GOT3 (cell line): Measurements from ENCODE around the gene CLDN14.
A peak's percentile ranks its signal among the peaks of the same experiment; 100 is the strongest.

ENCODE experiments used
- DNase-seq: peaks from one replicate; lab custom pipeline; 2025; ENCODE audit warnings: mixed read lengths; lab: John Stamatoyannopoulos, UW

Gene CLDN14

DNA sequence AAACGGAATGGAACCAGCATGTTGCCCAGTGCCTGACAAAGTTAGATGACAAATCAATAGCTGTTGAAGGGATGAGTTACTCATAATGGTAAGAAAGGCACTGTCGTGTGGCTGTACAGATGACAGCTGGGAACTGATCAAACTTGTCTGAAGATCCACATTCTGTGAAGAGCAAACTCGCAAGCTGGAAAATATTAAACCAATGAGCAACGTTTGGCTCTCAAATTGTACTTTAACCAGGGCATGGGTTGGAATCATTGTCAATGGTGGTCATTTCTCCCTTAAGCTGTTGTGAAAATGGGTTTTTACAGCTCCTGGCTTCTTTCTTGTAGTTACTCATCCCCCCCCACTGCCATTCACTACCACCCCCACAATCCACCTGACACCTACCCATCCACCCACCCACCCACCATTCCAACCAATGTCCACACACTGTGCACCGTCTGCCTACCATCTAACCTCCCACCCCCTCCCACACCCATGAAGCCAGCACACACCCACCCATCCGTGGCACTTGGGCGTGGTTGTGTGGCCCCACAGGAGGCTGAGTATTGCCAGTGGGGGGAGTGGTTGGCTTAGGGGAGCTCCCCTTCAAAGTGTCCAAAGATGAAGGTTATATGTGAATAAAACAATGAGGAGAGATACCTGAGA is 46.7 kb downstream of the CLDN14 start:
- DNase-seq: no peak

DNA sequence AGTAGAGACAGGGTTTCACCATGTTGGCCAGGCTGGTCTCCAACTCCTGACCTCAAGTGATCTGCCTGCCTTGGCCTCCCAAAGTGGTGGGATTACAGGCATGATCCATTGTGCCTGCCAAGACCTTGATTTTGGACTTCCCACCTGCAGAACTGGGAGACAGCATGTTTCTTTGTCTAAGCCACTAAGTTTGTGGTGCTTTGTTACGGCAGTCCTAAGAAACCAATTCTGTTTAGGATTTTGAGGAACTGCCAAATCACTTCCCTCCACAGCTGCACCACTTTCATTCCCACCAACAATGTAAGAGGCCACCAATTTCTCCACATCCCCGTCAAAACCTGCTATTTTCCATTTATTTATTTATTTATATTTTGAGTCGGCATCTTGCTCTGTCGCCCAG is 48.7 kb downstream of the CLDN14 start:
- no peak for DNase-seq

DNA sequence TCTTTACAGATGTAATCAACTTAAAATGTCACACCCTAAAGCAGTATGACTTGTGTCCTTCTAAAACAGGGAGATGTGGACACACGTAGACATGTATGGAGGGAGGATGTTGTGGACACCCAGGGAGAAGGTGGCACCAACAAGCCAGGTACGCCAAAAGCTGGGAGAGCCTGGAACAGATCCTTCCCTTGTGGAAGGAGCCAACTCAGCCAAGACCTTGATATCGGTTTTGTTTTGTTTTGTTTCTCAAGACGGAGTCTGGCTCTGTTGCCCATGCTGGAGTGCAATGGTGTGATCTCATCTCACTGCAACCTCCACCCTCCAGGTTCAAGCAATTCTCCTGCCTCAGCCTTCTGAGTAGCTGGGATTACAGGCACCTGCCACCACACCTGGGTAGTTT is 49.1 kb downstream of the CLDN14 start:
- no peak for DNase-seq

DNA sequence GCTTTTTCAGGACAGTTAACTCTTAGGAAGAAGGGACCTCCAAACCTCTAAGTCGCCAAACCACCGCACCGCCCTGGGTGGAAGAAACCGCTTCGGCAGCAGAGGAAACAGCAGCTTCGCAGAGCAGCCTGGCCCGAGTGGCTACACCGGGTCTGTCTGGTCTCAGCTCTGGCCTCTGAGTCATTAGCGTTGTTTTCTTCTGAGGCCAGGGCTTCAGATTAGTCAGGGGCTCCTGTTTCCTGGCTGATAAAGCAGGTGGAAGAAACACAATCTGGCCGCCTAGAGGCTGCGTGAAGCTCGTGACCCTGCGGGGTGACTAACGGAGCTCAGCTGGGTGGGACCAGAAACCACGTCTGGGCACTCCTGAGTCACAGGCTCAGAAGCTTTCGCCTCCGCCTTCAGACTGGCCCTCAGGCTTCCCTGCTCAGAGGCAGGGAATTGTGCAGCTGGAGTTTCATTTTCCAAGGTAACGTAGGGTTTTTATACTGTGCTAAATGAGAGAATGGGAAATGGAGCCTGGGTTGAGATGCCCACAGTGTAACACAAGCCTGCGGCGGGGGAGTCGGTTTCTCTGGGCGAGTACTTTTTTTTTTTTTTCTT is 49.9 kb downstream of the CLDN14 start:
- peak; percentile 86 for DNase-seq

DNA sequence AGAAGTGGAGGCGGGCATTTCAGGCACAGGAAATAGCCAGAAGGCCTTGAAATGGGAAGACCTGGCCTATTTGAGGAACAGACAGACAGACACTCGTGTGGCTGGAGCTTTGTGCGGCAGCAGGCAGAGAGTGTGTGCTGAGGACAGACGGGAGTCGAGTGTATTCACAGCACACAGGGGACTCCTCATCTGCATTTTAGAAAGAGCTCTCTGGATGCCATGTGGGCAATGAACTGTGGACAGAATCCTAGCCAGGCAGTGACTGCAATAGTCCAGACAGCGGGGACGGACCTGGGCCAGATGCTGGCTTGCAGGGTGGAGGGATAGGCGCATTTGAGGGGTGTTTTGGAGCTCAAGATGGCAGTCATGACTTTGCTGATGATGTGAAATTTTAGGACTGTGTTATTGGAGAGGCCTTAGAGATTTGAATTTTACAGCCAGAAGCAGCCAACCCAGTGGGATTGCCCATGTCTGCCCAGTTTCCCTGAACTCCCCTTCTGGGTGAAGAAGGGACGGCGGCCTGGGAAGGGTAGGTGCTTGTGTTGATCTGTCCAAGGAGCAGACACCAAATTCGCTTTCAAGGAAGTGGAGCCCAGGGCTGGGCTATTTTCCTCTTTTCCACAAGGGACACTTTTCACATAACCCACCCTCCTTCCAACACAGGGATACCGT is 51.0 kb downstream of the CLDN14 start:
- no peak for DNase-seq

DNA sequence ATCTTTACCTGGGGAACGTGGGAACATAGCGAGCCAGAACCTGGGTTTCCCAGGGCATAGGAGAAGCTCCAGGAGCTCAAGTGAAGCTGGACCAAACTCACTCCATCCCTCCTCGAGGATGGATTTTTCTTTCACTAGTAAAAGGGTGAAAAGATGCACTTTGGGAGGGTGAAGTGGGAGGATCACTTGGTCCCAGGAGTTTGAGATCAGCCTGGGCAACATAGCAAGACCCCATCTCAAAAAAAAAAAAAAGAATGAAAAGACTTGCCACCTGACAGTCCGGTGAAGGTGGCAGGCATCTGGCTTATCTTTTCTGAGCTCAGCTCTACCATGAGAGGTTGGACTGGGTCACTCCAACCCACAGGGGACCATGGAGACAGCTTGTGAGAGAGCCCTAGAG is 52.4 kb downstream of the CLDN14 start:
- no peak for DNase-seq

DNA sequence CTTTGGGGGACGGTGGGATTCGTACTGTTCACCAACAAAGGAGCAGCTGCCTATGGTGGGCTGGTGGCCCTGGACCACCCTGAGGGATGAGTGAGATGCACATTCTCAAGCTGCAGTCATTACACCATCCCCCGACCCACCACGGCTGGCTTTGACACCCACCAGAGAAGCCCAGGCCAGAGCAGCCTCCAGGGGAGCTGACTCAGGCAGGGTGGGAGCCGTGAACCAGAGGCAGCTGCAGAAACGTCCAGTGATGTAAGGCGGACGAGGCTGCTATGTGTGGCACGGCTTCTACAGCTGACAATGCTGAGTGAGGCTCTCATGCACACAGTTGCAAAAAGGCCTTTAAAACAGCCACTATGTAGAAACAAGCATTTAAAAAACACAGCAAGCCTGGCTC is 54.6 kb downstream of the CLDN14 start:
- no peak for DNase-seq

DNA sequence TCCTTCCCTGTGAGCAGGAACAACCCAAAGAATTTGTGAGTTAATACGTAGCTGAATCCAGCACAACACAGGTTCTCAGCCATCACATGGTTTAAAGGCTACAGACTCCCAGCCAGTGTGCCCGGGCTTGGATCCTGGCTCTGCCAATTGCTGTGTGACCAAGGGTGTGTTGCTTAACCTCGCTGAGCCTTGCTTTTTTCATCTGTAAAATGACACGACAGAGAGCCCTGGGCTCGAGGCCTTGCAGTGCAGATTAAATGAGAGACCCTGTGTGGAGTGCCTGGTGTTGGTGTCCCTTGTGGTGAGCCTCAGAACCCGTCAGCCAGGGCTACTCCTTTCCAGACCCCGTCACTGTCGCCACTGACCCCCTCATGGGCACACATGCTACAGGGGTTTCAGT is 55.3 kb downstream of the CLDN14 start:
- no peak for DNase-seq

DNA sequence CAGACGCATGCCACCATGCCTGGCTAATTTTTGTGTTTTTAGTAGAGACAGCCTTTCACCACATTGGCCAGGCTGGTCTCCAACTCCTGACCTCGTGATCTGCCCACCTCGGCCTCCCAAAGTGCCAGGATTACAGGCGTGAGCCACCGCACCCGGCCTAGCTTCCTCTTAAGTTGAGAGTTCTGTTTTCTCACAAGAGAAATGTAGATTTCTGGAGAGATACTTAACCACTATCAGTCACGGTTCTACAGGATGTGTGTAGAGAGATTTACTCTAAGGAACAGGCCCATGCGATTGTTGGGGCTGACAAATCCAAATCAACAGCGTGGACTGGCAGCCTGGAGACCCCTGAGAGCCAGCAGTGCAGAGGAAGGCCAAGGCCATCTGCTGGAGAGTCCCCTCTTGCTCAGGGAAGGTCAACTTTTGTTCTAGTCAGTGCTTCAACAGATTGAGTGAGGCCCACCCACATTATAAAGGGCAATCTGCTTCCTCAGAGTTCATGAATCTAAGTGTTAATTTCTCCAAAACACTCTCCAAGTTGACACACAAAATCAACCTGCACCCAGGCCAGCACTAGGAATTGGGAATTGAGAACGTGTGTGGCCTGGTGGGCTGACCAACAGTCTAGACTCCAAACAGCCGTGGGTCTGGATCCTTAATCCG is 56.0 kb downstream of the CLDN14 start:
- no peak for DNase-seq

DNA sequence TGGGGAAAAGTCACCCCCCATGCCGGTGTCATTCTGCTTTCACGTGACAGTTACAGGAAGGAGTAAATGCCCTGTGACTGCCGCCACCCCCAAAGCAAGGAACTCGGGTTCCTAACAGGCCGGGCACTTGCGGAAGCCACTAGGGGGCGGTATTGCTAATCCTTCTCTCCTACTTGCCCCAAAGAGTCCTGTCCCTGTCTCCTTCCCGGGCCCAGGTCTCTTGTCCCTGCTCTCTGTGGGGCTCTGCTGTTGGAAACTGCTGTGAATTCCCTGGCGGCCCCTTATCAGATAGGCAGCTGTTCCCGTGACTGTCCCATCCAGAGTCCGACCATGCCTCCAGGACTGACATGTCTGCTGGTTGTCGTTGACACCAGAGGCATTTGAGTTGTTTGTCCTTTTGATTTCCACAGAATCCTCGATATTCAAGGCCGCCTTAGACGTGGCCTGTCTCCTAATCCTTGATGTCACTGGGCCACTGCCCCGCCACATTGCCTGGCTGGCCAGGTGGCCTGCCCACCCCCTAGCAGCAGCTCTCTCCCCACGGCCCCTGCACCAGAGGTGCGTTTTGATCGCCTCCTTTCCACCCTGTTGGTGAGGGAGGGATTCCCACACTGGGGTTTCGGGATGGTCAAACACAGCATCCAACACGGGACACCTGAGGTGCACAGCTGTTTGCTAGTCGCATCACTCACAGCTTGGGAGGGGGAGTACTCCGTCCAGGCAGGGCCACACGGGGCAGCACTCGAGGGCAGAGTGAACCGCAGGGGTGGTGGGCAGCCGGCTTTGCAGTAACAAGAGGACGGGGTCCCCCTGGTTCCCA is 57.4 kb downstream of the CLDN14 start:
- no peak for DNase-seq

DNA sequence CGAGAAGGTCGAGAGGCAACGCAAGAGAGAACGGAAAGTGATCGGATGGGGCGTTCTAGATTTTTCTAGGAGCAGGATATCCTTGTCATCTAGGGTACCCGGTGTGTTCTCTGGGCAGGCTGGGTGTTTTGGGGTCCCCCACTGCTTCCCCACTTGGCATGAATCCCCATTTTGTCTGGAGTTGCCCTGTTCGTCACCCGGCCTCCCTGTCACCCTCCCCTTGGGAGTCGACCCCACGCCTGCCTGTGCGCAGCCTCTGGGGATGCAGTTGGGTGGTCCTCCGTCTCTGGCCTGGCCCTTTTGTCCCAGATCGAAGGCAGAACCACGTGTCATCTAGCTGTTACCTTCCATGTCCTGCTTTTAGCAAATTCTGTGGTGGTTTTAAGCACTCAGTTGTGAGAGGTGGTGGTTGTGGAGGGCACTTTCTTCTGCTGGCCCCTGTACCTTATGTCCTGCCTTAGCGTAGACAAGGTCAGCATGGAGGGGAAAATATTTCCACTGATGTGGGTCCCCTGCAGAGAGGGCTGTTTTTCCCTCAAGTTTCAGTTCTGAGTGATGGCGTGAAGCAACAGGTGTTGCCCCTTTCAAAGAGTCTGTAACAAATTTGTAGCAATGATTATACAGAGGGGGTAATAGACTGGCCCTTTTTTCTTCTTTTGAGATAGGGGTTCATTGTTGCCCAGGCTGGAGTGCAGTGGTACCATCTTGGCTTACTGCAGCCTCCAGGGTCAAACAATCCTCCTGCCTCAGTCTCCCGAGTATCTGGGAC is 59.2 kb downstream of the CLDN14 start:
- no peak for DNase-seq

DNA sequence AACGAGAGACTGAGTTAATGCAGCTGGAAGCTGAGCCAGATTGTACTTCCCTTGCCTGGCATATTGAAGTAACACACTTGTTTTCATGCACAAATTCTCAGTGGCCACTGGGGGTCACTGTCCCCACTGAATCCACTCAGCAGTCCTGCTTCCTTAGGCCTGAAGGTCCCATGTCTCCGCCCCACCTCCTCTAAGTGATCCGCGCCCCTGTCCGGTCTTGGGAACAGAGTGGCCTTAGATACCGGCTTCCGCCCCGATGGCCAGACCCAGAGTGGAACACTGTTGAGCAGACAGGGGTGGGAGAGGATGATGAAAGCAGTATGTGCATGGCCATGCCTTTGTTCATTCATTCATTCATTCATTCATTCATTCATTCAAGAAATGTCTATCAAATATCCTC is 59.9 kb downstream of the CLDN14 start:
- no peak for DNase-seq

DNA sequence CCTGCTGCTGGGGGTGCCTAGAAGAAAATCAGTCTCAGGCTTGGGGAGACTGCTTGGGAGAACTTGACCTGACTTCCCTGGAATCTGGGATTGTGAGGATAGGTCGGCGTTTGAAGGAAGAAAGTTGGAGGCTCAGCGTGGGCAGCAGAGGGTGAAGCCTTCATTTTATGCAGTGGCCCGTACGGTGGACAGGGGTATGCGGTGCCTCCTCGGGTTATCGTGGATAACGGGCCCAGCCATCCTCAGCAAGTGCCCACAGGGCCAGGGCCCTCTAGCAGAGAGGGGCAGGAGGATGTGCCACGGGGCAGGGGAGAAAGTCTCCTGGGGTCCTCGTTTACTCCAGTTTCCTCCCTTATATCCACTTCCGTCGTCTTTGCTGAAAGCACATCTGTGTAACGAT is 60.7 kb downstream of the CLDN14 start:
- no peak for DNase-seq

DNA sequence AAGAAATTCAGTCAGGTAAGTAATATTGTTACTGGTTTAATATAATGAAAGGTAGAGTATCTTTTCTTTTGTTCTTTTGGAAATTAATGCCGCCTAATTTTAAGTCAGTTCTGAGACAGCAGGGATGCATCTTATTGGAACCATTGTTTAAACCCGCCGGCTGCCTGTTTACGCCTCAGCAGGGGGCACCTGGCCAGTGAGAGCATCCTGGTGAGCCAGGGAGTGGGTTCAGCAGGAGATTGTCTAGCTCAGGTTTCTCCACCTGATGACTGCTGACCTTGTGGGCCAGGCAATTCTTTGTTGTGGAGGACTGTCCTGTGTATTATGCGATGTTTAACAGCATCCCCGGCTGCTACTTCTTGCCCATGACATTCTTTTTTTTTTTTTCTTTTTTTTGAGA is 64.5 kb downstream of the CLDN14 start:
- DNase-seq: no peak

DNA sequence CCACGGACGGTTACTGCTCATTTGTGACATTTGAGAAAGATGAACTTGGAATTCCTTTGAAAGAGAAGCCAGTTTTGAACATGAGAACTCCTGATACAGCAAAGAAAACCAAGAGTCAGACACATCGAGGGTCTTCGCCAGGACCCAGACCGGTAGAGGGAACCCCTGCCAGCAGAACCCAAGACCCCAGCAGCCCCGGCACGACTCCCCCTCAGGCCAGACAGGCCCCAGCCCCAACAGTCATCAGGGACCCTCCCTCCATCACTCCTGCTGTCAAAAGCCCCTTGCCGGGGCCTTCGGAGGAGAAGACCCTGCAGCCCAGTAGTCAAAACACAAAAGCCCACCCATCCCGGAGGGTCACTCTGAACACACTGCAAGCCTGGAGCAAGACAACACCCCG is 67.0 kb downstream of the CLDN14 start:
- no peak for DNase-seq

DNA sequence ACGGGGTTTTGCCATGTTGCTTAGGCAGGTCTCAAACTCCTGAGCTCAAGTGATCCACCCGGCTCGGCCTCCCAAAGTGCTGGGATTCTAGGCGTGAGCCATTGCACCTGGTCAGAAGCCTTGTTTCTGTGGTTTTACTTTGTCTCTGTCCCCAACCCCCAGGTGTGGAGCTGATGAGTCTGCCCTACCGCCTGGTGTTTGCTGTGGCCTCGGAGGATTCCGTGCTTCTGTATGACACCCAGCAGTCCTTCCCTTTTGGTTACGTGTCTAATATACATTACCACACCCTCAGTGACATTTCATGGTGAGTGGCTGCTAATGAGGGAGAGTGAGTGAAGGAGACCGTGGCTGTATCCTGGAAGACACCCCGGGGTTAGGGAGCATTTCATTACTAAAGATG is 68.6 kb downstream of the CLDN14 start:
- no peak for DNase-seq
